H1 (cell line): ENCODE results near the gene PANX1. TPM values are rescaled to one million over a fixed set of nuclear protein-coding genes. Genes with fewer than 3 reads are reported as not detected.

Experiments used
- HDAC2 ChIP-seq, 2 experiments: fragments of 300-600 bp in 1 of 2; sonication (generic) in 1 of 2; IDR thresholded peaks; 2 replicates each; pipeline ENCODE4 v1.6.1; 2011 to 2012; ENCODE audit warnings: low read depth in 2 of 2, low read length in 2 of 2, mild to moderate bottlenecking in 2 of 2, moderate library complexity in 2 of 2, borderline replicate concordance in 1 of 2, inconsistent platforms in 1 of 2
- MAFK ChIP-seq: IDR thresholded peaks from 2 replicates; pipeline ENCODE4 v1.6.1; 2012; ENCODE audit warnings: low read depth, mild to moderate bottlenecking, improper control_type of control experiment, low read length
- SIX5 ChIP-seq: IDR thresholded peaks from 2 replicates; pipeline ENCODE4 v1.6.1; 2011; ENCODE audit warnings: mild to moderate bottlenecking, low read depth, low read length
- SP2 ChIP-seq: IDR thresholded peaks from 2 replicates; pipeline ENCODE4 v1.6.1; 2012; ENCODE audit warnings: mild to moderate bottlenecking, low read length, inconsistent platforms
- SUZ12 ChIP-seq: fragments of 200-600 bp; sonication (generic); IDR thresholded peaks from 2 replicates; pipeline ENCODE4 v1.6.1; 2012; ENCODE audit warnings: mild to moderate bottlenecking, inconsistent platforms, low read length, moderate library complexity, mixed read lengths
- polyA plus RNA-seq, 7 experiments: library from polyadenylated mRNA; depleted of rRNA in 3 of 7; stranded (reverse) in 5 of 7; unstranded in 2 of 7; fragments of >200 nt in 5 of 7; fragments of 200-250 nt in 2 of 7; gene quantifications; 1 replicate in 5 of 7; 2 replicates in 1 of 7; 4 replicates in 1 of 7; pipeline versions ENCODE4 v1.2.1 to v1.2.3, GENCODE V29; 2011 to 2013; ENCODE audit warnings: missing spikeins in 2 of 7, mixed read lengths in 2 of 7
- total RNA-seq: library from RNA; stranded (reverse); fragmentation: NEBNext Ultra II Directional; extraction: Animal tissue kit (Norgen Biotek cat#: 25700); gene quantifications from 2 replicates; pipeline ENCODE4 v1.2.1, GENCODE V29; 2021
- TF ChIP-seq, protein P1 (sequence below): fragments of 300-600 bp; sonication (generic); IDR thresholded peaks from 2 replicates; pipeline ENCODE4 v1.7.1; 2012; ENCODE audit warnings: low read length, moderate library complexity, mild to moderate bottlenecking, inconsistent platforms; ENCODE audit not compliant: insufficient replicate concordance
- TF ChIP-seq, protein P2 (sequence below): IDR thresholded peaks from 2 replicates; pipeline ENCODE4 v1.6.1; 2012; ENCODE audit warnings: inconsistent platforms
- TF ChIP-seq, protein P3 (sequence below), 3 experiments: IDR thresholded peaks; 1 replicate in 2 of 3; 2 replicates in 1 of 3; pipeline versions ENCODE4 v1.5.1 to v1.6.1; 2011; ENCODE audit warnings: low read length in 3 of 3, mild to moderate bottlenecking in 3 of 3, inconsistent platforms in 2 of 3, low read depth in 1 of 3, moderate library complexity in 1 of 3; ENCODE audit not compliant: insufficient read depth in 1 of 3; ENCODE audit errors: control extremely low read depth in 1 of 3

PANX1 gene
- total and polyA plus RNA-seq, 2 of the 8 experiments (the other 6 are each of a cell fraction or from before 2014, with no cell fraction given) = 15.9 to 35.2 TPM

DNA sequence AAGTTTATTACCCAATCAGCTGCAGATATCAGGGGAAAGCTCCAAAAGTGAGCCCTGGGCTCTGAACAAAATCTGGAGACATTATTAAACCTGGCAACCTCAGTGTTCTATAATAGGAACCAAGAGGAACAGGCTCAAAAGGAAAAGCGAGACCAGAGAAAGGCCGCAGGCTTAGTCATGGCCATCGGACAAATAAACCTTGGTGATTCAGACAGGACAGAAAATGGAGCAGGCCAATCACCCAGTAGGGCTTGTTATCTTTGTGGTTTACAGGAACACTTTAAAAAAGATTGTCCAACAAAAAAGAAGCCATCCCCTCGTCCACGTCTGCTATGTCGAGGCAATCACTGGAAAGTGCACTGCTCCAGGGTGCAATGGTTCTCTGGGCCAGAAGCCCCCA is 7.7 kb upstream of the PANX1 start (continued):
- TF ChIP-seq, protein P1, sequence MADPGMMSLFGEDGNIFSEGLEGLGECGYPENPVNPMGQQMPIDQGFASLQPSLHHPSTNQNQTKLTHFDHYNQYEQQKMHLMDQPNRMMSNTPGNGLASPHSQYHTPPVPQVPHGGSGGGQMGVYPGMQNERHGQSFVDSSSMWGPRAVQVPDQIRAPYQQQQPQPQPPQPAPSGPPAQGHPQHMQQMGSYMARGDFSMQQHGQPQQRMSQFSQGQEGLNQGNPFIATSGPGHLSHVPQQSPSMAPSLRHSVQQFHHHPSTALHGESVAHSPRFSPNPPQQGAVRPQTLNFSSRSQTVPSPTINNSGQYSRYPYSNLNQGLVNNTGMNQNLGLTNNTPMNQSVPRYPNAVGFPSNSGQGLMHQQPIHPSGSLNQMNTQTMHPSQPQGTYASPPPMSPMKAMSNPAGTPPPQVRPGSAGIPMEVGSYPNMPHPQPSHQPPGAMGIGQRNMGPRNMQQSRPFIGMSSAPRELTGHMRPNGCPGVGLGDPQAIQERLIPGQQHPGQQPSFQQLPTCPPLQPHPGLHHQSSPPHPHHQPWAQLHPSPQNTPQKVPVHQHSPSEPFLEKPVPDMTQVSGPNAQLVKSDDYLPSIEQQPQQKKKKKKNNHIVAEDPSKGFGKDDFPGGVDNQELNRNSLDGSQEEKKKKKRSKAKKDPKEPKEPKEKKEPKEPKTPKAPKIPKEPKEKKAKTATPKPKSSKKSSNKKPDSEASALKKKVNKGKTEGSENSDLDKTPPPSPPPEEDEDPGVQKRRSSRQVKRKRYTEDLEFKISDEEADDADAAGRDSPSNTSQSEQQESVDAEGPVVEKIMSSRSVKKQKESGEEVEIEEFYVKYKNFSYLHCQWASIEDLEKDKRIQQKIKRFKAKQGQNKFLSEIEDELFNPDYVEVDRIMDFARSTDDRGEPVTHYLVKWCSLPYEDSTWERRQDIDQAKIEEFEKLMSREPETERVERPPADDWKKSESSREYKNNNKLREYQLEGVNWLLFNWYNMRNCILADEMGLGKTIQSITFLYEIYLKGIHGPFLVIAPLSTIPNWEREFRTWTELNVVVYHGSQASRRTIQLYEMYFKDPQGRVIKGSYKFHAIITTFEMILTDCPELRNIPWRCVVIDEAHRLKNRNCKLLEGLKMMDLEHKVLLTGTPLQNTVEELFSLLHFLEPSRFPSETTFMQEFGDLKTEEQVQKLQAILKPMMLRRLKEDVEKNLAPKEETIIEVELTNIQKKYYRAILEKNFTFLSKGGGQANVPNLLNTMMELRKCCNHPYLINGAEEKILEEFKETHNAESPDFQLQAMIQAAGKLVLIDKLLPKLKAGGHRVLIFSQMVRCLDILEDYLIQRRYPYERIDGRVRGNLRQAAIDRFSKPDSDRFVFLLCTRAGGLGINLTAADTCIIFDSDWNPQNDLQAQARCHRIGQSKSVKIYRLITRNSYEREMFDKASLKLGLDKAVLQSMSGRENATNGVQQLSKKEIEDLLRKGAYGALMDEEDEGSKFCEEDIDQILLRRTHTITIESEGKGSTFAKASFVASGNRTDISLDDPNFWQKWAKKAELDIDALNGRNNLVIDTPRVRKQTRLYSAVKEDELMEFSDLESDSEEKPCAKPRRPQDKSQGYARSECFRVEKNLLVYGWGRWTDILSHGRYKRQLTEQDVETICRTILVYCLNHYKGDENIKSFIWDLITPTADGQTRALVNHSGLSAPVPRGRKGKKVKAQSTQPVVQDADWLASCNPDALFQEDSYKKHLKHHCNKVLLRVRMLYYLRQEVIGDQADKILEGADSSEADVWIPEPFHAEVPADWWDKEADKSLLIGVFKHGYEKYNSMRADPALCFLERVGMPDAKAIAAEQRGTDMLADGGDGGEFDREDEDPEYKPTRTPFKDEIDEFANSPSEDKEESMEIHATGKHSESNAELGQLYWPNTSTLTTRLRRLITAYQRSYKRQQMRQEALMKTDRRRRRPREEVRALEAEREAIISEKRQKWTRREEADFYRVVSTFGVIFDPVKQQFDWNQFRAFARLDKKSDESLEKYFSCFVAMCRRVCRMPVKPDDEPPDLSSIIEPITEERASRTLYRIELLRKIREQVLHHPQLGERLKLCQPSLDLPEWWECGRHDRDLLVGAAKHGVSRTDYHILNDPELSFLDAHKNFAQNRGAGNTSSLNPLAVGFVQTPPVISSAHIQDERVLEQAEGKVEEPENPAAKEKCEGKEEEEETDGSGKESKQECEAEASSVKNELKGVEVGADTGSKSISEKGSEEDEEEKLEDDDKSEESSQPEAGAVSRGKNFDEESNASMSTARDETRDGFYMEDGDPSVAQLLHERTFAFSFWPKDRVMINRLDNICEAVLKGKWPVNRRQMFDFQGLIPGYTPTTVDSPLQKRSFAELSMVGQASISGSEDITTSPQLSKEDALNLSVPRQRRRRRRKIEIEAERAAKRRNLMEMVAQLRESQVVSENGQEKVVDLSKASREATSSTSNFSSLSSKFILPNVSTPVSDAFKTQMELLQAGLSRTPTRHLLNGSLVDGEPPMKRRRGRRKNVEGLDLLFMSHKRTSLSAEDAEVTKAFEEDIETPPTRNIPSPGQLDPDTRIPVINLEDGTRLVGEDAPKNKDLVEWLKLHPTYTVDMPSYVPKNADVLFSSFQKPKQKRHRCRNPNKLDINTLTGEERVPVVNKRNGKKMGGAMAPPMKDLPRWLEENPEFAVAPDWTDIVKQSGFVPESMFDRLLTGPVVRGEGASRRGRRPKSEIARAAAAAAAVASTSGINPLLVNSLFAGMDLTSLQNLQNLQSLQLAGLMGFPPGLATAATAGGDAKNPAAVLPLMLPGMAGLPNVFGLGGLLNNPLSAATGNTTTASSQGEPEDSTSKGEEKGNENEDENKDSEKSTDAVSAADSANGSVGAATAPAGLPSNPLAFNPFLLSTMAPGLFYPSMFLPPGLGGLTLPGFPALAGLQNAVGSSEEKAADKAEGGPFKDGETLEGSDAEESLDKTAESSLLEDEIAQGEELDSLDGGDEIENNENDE = no peak
- TF ChIP-seq MAFK (no peak), SUZ12 (no peak), SP2 (no peak), HDAC2 (IDR thresholded peaks at IDR 0.05; ENCODE audit: borderline replicate concordance in 1 of 2, low read depth in 2 of 2, low read length in 2 of 2) (no peak), SIX5 (no peak)
- TF ChIP-seq, protein P2, sequence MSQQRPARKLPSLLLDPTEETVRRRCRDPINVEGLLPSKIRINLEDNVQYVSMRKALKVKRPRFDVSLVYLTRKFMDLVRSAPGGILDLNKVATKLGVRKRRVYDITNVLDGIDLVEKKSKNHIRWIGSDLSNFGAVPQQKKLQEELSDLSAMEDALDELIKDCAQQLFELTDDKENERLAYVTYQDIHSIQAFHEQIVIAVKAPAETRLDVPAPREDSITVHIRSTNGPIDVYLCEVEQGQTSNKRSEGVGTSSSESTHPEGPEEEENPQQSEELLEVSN = no peak
- TF ChIP-seq, protein P3, sequence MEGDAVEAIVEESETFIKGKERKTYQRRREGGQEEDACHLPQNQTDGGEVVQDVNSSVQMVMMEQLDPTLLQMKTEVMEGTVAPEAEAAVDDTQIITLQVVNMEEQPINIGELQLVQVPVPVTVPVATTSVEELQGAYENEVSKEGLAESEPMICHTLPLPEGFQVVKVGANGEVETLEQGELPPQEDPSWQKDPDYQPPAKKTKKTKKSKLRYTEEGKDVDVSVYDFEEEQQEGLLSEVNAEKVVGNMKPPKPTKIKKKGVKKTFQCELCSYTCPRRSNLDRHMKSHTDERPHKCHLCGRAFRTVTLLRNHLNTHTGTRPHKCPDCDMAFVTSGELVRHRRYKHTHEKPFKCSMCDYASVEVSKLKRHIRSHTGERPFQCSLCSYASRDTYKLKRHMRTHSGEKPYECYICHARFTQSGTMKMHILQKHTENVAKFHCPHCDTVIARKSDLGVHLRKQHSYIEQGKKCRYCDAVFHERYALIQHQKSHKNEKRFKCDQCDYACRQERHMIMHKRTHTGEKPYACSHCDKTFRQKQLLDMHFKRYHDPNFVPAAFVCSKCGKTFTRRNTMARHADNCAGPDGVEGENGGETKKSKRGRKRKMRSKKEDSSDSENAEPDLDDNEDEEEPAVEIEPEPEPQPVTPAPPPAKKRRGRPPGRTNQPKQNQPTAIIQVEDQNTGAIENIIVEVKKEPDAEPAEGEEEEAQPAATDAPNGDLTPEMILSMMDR (IDR thresholded peaks at IDR 0.05; ENCODE audit: control extremely low read depth in 1 of 3, insufficient read depth in 1 of 3, low read depth in 1 of 3, low read length in 3 of 3) = no peak
